Left ventricle myocardium inferior (tissue), 1 donor: ENCODE measurements around the gene PLTP. TPM values are rescaled to one million over a fixed set of nuclear protein-coding genes. Genes with fewer than 3 reads are reported as not detected.

Experiments
- DNase-seq: peaks from one replicate; pipeline ENCODE4 v3.0.0-alpha.2; 2020
- H3K27ac ChIP-seq: fragments of 200-600 bp; replicated peaks from 2 replicates; pipeline ENCODE4 v1.8.0; 2021
- H3K27me3 ChIP-seq: fragments of 200-600 bp; 2 replicates; pipeline ENCODE4 v1.8.0; 2021; ENCODE audit warnings: low read depth
- H3K36me3 ChIP-seq: fragments of 200-600 bp; 2 replicates; pipeline ENCODE4 v1.8.0; 2021
- H3K4me1 ChIP-seq: fragments of 200-600 bp; 2 replicates; pipeline ENCODE4 v1.8.0; 2021
- H3K4me3 ChIP-seq: fragments of 200-600 bp; 2 replicates; pipeline ENCODE4 v1.8.0; 2021; ENCODE audit warnings: mild to moderate bottlenecking, moderate library complexity
- H3K9me3 ChIP-seq: fragments of 200-600 bp; replicated peaks from 2 replicates; pipeline ENCODE4 v1.8.0; 2021
- intact Hi-C: fragments of 100-400 bp; cut with micrococcal nuclease; formaldehyde crosslinking; loops from one replicate; pipeline ENCODE4 v1.11.0; 2022
- total RNA-seq: library from RNA; stranded (reverse); fragmentation: NEBNext Ultra II Directional; extraction: Animal tissue kit (Norgen Biotek cat#: 25700); gene quantifications from one replicate; pipeline ENCODE4 v1.2.1, GENCODE V29; 2021
- TF ChIP-seq, protein P1 (sequence below): fragments of 200-600 bp; IDR thresholded peaks from 2 replicates; pipeline ENCODE4 v1.8.0; 2021; ENCODE audit warnings: antibody characterized with exemption, mild to moderate bottlenecking, borderline replicate concordance
- donor health status: DM: no; HTN: yes; CAD: no; lungs with severe emphysema.

PLTP gene
- total RNA-seq, 1 donor from 2014 or later = 84.1 TPM

DNA sequence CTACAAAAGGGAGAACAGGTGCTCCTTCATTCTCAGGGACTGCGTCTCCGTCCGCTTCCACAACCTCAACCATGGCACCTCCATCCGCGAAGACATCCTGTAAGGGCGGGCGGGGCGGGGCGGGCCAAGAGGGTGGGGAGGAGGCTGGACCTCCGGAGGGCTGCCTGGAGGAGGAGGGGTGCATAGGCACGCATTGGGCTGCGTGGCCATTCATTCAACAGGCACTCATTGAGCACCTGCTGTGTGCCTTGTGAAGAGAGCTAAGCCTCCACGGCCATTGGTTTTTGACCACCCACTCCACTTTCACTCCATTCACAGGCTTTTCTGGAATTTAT, 54.1 kb downstream of the PLTP start:
- peaks cover 44% of the 10 kb centered on the region for H3K4me1 ChIP-seq
- H3K9me3 ChIP-seq = no peaks in the 10 kb centered on the region

DNA sequence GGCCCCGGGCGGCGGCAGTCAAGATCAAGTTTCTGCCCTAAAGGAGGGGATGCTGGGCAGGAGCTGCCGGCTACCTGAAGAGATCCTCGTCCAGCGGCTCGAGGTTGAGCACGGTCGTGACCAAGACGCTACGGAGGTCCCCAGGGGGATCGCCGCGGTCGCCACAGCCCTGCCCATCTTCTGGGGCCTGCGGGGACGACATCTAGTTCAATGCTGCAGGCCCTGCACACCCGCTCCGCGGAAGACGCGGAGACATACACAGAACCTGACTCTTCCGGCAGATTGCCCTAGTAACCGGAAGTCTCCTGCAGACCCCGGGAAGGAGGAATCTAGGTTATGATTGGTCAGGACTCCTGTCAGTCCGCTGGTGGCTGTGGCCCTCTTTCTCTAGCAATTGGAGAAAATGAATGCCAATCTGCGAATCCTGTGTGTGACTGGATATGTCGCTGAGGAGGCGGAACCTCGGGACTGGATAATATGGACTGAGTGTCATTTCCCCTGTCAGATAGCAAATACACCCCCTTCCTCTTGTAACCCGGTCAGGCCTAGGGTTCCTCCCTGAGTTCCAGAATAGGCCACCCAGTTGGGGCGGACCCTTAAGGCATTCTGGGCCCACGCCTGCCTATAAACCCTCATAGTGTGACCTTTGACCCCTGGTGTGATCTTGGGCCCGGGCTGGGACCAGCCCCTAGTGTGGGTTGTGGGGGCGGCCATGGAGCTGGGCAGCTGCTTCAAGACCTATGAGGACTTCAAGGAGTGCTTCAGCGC, 54.7 kb downstream of the PLTP start, which contains the start of the genes ACOT8 and ZSWIM3:
TSS of gene ACOT8 (minus strand) at position 279 of the 768 bp plus-strand sequence. CDS start at position 202, 77 bp downstream.
TSS of gene ZSWIM3 (plus strand) at position 501 of the 768 bp plus-strand sequence. CDS start at position 713, 212 bp downstream.
- Histone ChIP-seq H3K27me3 (no peaks in the 10 kb centered on the region), H3K4me1 (peaks cover 44% of the 10 kb centered on the region), H3K9me3 (no peaks in the 10 kb centered on the region), H3K27ac (peak within 1 kb of the TSS; percentile 92), H3K36me3 (peaks cover 20% of the 10 kb centered on the region), H3K4me3 (peak within 1 kb of the TSS; percentile 98)
- TF ChIP-seq, protein P1, sequence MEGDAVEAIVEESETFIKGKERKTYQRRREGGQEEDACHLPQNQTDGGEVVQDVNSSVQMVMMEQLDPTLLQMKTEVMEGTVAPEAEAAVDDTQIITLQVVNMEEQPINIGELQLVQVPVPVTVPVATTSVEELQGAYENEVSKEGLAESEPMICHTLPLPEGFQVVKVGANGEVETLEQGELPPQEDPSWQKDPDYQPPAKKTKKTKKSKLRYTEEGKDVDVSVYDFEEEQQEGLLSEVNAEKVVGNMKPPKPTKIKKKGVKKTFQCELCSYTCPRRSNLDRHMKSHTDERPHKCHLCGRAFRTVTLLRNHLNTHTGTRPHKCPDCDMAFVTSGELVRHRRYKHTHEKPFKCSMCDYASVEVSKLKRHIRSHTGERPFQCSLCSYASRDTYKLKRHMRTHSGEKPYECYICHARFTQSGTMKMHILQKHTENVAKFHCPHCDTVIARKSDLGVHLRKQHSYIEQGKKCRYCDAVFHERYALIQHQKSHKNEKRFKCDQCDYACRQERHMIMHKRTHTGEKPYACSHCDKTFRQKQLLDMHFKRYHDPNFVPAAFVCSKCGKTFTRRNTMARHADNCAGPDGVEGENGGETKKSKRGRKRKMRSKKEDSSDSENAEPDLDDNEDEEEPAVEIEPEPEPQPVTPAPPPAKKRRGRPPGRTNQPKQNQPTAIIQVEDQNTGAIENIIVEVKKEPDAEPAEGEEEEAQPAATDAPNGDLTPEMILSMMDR = no peak
- intact Hi-C loops = no loop called here
- peak; percentile 90 for DNase-seq

More for the DNA sequence above, 54.1 kb downstream of the PLTP start:
- DNase-seq = no peak
- TF ChIP-seq, protein P1 = no peak
- H3K27ac ChIP-seq = peak overlapping the region; percentile 92
- H3K4me3 ChIP-seq = peak overlapping the region; percentile 98
- intact Hi-C loops = no loop called here
- H3K36me3 ChIP-seq = peaks cover 19% of the 10 kb centered on the region
- no peaks in the 10 kb centered on the region for H3K27me3 ChIP-seq

DNA sequence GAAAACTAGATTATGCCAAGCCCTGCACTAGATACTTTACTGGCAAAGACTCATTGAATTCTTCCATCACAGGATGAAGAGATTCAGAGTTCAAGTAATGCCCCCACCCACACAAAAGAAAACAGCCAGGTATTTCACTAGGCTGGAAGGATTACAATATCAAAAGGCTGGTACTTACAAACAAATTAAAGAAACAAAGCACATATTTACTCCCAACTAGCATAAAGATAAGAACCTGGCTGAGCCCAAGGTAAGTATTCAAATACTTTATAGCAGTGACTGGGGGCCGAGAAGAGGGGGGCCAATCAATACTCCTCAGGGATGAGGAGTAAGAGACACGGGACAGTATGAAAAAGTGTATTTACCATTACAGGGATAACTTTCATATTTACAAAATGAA, 58.5 kb downstream of the PLTP start:
- intact Hi-C loops = no loop called here

DNA sequence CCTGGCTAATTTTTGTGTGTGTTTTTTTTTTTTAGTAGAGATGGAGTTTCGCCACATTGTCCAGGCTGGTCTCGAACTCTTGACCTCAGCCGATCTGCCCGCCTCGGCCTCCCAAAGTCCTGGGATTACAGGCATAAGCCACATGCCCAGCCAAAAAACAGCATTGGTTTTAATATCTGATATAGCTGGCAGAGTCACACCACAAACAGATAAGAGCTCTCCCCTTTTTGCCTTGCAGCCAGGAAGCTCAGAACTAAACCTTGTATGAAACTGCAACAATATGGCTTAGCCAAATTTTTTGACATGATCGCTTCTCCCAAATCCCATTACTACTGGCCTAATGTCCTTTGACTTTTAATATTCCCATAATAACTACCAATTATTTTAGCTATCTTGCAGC, 59.6 kb downstream of the PLTP start:
- Histone ChIP-seq H3K27ac (no peak overlapping the region), H3K4me1 (peaks cover 40% of the 10 kb centered on the region), H3K27me3 (no peaks in the 10 kb centered on the region), H3K36me3 (peaks cover 45% of the 10 kb centered on the region), H3K9me3 (no peaks in the 10 kb centered on the region), H3K4me3 (no peak overlapping the region)
- TF ChIP-seq, protein P1 = no peak
- DNase-seq = no peak
- intact Hi-C loops = no loop called here

More for the DNA sequence above, 58.5 kb downstream of the PLTP start:
- TF ChIP-seq, protein P1 = no peak
- Histone ChIP-seq H3K4me3 (no peak overlapping the region), H3K9me3 (no peaks in the 10 kb centered on the region), H3K27ac (no peak overlapping the region), H3K36me3 (peaks cover 36% of the 10 kb centered on the region), H3K4me1 (peaks cover 51% of the 10 kb centered on the region), H3K27me3 (no peaks in the 10 kb centered on the region)
- no peak for DNase-seq

DNA sequence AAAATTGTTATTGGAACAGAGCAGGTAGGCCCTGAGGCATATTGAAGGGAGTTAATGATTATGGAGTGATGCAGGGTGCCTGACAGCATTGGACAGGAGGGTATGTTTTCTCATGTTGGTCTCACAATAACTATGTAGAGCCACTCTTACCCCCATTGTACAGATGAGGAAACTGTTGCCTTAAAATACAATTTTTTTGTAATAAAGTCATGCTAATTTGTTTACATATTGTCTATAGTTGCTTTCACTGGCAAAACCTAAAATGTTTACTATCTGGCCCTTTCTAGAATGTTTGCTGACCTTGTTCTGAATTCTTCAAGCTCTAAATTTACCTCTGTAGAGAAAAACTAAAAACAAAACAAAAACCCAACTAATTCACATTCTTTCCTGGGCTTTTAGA, 60.5 kb downstream of the PLTP start:
- H3K27ac ChIP-seq = peak overlapping the region; percentile 27
- intact Hi-C loops = no loop called here

More for the DNA sequence above, 60.5 kb downstream of the PLTP start:
- Histone ChIP-seq H3K4me1 (peaks cover 34% of the 10 kb centered on the region), H3K27me3 (no peaks in the 10 kb centered on the region), H3K36me3 (peaks cover 54% of the 10 kb centered on the region), H3K4me3 (no peak overlapping the region), H3K9me3 (no peaks in the 10 kb centered on the region)
- DNase-seq = no peak
- TF ChIP-seq, protein P1 = no peak
